AML-193 (cell line): ENCODE measurements around the gene ETS1.

Source experiments
- DNase-seq, 2 experiments: peaks; one replicate each; lab custom pipeline; 2025; lab: John Stamatoyannopoulos, UW

The ETS1 gene

GRCh38 chr11:128517451-128518230, 69.7 kb downstream of the ETS1 start:
- no peak for DNase-seq

- no peak for DNase-seq
These were observed 70.5 kb downstream of the ETS1 start for GRCh38 chr11:128516886-128517285.

GRCh38 chr11:128515826-128516778, 71.3 kb downstream of the ETS1 start:
- no peak for DNase-seq

GRCh38 chr11:128515086-128515485, 72.3 kb downstream of the ETS1 start:
- no peak for DNase-seq

GRCh38 chr11:128513915-128514681, 73.3 kb downstream of the ETS1 start:
- no peak for DNase-seq

- DNase-seq = no peak
These were observed 74.8 kb downstream of the ETS1 start for GRCh38 chr11:128512474-128512996.

- DNase-seq = no peak
These were observed 75.6 kb downstream of the ETS1 start for GRCh38 chr11:128511712-128512111.

- no peak for DNase-seq
These were observed 77.6 kb downstream of the ETS1 start for GRCh38 chr11:128509621-128510389.

- DNase-seq = no peak
These were observed 78.4 kb downstream of the ETS1 start for GRCh38 chr11:128508770-128509510.

GRCh38 chr11:128507936-128508335, 79.4 kb downstream of the ETS1 start:
- no peak for DNase-seq

GRCh38 chr11:128506999-128507611, 80.3 kb downstream of the ETS1 start:
- no peak for DNase-seq

GRCh38 chr11:128506356-128506755, 81.0 kb downstream of the ETS1 start:
- DNase-seq = no peak

- DNase-seq = no peak
These were observed 81.8 kb downstream of the ETS1 start for GRCh38 chr11:128505449-128506065.

- no peak for DNase-seq
These were observed 82.9 kb downstream of the ETS1 start for GRCh38 chr11:128504486-128504885.

GRCh38 chr11:128503245-128503991, 83.9 kb downstream of the ETS1 start:
- no peak for DNase-seq

GRCh38 chr11:128502726-128503125, 84.6 kb downstream of the ETS1 start:
- no peak for DNase-seq

GRCh38 chr11:128501632-128502549, 85.5 kb downstream of the ETS1 start:
- DNase-seq = no peak

GRCh38 chr11:128501008-128501407, 86.3 kb downstream of the ETS1 start:
- no peak for DNase-seq
